ENCODE results near the gene PAPLN.
"Not testable (repeated sequence)": the region's sequence is repeated elsewhere in the genome, so short reads cannot be mapped to it uniquely, and the experiment has no call there.

The PAPLN gene, protein sequence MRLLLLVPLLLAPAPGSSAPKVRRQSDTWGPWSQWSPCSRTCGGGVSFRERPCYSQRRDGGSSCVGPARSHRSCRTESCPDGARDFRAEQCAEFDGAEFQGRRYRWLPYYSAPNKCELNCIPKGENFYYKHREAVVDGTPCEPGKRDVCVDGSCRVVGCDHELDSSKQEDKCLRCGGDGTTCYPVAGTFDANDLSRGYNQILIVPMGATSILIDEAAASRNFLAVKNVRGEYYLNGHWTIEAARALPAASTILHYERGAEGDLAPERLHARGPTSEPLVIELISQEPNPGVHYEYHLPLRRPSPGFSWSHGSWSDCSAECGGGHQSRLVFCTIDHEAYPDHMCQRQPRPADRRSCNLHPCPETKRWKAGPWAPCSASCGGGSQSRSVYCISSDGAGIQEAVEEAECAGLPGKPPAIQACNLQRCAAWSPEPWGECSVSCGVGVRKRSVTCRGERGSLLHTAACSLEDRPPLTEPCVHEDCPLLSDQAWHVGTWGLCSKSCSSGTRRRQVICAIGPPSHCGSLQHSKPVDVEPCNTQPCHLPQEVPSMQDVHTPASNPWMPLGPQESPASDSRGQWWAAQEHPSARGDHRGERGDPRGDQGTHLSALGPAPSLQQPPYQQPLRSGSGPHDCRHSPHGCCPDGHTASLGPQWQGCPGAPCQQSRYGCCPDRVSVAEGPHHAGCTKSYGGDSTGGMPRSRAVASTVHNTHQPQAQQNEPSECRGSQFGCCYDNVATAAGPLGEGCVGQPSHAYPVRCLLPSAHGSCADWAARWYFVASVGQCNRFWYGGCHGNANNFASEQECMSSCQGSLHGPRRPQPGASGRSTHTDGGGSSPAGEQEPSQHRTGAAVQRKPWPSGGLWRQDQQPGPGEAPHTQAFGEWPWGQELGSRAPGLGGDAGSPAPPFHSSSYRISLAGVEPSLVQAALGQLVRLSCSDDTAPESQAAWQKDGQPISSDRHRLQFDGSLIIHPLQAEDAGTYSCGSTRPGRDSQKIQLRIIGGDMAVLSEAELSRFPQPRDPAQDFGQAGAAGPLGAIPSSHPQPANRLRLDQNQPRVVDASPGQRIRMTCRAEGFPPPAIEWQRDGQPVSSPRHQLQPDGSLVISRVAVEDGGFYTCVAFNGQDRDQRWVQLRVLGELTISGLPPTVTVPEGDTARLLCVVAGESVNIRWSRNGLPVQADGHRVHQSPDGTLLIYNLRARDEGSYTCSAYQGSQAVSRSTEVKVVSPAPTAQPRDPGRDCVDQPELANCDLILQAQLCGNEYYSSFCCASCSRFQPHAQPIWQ

DNA sequence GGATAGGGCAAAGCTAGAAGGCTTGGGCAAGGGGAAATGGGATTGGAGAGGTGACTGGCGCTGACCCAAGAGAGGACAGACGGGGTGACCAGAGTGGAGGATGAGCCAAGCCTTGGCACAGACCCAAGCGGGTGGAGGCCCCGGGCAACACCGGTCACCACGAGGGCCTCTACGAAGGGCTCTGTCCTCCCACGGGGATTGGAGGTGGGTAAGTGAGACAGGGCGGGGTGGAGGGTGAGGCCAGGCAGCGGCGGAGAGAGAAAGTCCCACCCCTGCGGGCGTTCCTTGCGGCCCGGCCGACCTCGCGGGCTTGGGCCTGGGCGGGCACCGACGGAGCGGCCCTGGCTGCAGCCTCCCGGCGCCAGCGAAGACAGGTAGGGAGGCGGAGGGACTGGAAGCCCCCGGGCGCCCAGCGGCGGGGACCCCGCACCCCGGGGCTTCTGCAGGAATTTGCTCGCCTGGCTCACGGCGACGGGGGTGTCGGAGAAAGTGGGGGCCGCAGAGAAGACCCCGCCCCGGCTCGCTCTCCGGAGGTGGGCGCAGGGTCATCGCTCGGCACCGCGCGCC lies at the start of gene PAPLN:
Gene PAPLN, plus strand, starts transcription at position 288 of the 567 bp plus-strand sequence. CDS start 2,273 bp downstream, outside the sequence.
- DNase-seq: no peak

GRCh38 chr14:73188501-73188911 lies 48.8 kb upstream of the PAPLN start:
- no peak for DNase-seq

DNA sequence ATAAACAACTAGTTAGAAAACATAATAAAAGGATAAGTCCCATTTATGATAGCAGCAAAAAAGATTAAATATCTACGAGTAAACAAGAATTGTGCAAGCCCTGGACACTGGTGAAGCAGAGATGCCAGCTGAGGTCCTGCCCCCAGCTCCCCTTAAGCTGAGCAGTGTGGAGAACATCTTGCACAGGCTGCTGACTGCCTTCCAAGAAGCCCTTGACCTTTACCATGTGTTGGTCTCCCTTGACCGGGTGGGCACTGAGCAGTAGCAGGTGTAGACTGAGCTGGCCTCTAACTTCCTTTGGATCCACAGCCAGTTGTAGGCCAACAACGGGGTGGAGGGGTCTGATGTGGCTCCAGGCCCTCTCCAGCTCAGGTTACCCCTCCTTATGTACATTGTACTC lies 47.7 kb upstream of the PAPLN start:
- DNase-seq: no peak

- no peak for DNase-seq
Measured at GRCh38 chr14:73191441-73191840, 45.9 kb upstream of the PAPLN start.

DNA sequence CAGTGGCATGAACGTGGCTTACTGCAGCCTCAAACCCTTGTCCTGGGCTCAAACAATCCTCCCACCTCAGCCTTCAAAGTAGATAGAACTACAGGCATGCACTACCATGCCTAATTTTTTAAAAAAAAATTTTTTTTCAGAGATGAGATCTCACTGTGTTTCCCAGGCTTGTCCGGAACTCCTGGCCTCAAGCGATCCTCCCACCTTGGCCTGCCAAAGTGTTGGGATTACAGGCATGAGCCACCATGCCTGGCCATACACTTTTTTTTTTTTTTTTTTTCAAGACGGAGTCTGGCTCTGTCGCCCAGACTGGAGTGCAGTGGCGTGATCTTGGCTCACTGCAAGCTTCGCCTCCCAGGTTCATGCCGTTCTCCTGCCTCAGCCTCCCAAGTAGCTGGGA lies 43.0 kb upstream of the PAPLN start:
- DNase-seq: not testable (repeated sequence)

DNA sequence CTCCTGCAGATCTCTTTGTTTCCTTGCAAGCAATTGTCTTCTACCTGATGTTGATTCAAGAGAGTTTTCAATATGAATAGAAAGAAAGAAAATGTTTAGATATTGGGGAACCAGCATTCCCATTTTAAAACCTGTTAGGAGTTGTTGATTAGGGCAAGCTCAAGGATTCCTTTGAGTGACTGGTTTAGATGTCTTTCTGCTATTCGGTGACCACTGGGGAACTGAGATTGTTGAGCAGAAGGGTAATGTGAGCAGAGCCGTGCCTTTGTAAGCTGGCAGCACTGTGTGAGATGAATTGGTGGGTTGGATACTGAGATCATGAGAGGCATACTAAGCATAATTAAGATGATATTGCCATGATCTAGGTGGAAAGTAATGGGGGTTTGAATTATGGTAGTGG lies 39.1 kb upstream of the PAPLN start:
- no peak for DNase-seq

- no peak for DNase-seq
Measured at GRCh38 chr14:73203527-73203926, 33.8 kb upstream of the PAPLN start.

DNA sequence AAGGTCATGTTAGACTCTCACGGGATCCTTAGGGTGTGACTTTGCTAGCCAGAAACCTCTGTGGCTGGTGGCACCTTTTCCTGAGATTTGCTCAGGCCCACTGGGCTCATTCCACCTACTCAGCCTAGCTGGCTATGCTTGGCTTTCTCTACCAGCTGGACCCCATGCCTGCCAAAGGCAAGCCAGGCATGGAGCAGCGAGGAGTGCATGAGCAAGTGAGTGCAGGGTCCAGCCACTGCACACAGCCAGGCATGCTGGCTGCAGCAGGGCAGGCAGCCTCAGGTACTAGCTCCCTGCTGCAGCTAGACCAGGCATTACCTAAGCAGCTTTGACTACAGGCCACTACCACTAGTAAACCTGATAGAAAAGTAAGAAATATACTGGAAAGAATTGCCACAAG lies 29.7 kb upstream of the PAPLN start:
- no peak for DNase-seq

GRCh38 chr14:73208390-73208789 lies 28.9 kb upstream of the PAPLN start:
- no peak for DNase-seq

- DNase-seq: no peak
Measured at GRCh38 chr14:73208846-73209245, 28.5 kb upstream of the PAPLN start.

DNA sequence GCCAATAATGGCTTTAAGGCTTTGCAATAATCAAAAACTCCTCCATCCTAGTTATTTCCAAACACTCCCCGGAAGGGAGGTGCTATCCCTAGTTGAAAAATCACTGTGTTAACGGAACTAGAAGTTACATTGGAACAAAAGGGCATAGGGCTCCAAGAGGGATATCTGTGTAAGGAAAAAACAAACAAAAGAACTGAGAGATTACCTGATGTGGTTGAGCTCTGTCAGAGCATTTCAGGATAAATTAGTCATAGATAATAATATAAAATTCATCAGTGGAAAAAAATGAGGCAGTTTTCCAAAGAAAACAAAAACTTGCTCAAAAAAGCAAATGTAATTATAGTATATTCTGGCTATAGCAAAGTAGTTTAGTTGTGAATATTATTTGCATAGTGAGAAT lies 27.4 kb upstream of the PAPLN start:
- DNase-seq: no peak

DNA sequence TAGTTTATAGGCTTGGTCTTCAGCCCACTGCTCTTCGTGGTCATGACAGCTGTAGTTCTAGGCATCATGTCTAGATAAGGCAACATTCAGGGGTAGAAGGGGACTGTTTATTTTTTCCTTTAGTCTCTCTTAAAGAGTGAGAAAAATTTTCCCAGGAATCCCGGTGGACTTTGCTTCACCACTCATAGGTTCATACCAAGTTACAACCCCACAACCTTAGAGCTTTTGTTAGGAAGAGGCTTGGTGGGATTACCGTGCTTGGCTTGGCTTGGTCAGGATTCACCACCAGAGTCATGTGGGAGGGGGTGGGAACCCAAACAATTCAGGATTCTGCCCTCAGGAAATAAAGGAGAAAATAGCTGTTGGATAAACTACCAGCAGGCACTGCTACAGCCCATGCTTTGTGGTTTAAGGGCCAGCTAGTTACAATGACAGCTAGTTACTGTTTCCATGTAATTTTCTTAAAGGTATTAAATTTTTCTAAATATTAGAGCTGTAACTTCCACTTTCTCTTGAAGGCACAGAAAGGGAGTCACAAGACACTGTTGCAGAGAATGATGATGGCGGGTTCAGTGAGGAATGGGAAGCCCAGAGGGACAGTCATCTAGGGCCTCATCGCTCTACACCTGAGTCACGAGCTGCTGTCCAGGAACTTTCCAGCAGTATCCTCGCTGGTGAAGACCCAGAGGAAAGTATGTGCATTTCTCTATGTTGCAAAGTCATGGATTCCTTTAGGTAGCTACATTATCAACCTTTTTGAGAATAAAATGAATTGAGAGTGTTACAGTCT lies 25.9 kb upstream of the PAPLN start:
- DNase-seq: no peak

DNA sequence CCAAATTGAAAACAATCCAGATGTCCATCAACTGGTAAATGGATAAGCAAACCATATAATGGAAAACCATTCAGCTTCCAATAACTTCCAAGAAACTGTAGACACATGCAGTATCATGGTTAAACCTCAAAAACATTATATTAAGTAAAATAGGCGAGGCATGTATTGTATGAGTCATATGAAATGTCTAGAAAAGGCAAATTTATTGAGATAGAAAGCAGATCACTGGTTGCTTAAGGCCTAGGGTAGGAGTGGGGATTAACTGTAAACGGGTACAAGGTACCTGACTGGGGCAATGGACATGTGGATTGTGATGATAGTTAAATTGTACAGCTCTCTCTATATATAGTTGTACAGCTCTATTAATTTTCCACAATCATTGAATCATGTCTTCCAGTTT lies 21.3 kb upstream of the PAPLN start:
- DNase-seq: no peak

DNA sequence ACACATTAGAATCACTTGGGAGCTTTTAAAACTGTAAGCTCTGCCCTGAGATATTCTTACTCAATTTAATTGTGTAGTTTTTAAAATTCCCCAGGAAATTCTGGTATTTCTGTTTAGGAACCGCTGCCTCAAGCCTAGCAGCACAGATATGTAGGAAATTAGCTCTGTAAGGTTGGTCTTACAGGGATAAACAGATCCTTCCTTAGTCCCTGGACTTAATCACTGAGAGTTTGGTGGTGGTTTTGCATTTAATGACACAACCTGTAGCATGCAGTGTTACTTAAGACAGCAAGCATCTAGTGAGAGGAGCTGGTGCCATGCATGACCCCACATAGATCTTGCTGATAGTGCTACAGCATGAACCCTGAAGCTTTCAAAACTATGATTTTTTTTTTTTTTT lies 19.9 kb upstream of the PAPLN start:
- DNase-seq: no peak

GRCh38 chr14:73220061-73220460 lies 17.2 kb upstream of the PAPLN start:
- peak; percentile 57 for DNase-seq

GRCh38 chr14:73220634-73221033 lies 16.7 kb upstream of the PAPLN start:
- no peak for DNase-seq

DNA sequence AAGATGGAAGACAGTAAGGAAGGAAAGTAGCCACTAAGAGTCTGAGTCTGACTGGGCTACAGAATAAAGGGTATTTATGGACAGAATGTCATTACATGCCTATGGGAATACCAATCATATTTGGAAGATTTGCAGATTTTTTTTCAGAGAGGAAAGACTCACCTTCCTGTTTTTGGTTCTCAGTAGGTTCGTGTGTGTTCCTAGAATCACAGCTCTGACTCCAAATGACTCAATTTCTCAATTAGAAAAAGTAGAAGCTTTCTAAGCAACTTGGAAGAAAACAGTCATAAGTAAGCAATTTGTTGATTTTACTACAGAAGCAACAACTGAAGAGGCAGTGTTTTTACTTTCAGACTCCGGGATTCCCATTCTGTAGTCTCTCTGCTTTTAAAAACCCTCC lies 15.4 kb upstream of the PAPLN start:
- DNase-seq: no peak

DNA sequence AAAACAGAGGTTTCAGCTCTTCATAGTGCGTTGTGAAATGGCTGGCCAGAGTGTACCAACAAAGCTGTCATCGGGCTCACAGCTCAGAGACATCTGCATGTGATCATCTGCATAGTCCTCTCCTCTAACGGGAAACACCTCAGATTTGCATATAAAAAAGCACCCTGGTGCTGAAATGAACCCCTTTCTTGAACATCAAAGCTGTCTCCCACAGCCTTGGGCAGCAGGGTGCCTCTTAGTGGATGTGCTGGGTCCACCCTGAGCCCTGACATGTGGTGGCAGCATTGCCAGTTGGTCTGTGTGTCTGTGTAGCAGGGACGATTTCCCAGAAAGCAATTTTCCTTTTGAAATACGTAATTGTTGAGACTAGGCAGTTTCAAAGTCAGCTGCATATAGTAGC lies 14.3 kb upstream of the PAPLN start:
- DNase-seq: peak; percentile 64

- no peak for DNase-seq
Measured at GRCh38 chr14:73225496-73225895, 11.8 kb upstream of the PAPLN start.

- peak; percentile 96 for DNase-seq
Measured at GRCh38 chr14:73227812-73228781, 9.2 kb upstream of the PAPLN start.

GRCh38 chr14:73230051-73230450 lies 7.3 kb upstream of the PAPLN start:
- no peak for DNase-seq
